ENCODE results near the gene N4BP2L2.

Gene N4BP2L2

DNA sequence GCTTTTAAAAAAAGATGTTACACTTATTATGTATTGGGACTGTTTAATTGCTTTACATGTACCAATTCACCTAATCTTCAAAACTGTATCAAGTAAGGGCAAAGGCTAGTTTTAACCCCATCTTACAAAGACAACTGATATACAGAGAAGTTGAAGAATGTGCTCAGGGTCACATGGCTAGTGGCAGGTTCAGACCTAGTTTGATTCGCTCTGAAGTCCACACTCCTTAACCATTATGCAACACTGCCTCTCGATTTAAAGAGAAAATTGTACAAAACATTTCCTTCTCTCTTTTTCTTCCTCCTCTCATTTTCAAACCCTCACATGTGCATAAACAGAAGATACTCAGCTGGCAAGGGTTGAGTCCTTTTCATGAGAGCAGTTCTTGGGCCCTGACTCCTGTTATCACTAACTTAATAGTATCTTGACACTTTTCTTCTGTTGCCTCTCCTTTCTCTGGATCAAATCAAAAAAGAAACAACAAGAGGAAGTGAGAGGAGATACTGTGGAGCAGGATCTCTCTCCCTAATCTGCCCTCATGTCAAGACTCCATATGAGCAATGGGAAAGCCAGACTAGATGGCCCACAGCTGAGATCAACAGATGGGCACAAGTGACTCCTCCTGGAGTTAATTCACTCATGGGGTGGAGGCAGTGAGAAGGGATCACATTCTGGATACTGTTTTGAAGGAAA lies 91.7 kb downstream of the N4BP2L2 start:
- TF ChIP-seq, protein P1, sequence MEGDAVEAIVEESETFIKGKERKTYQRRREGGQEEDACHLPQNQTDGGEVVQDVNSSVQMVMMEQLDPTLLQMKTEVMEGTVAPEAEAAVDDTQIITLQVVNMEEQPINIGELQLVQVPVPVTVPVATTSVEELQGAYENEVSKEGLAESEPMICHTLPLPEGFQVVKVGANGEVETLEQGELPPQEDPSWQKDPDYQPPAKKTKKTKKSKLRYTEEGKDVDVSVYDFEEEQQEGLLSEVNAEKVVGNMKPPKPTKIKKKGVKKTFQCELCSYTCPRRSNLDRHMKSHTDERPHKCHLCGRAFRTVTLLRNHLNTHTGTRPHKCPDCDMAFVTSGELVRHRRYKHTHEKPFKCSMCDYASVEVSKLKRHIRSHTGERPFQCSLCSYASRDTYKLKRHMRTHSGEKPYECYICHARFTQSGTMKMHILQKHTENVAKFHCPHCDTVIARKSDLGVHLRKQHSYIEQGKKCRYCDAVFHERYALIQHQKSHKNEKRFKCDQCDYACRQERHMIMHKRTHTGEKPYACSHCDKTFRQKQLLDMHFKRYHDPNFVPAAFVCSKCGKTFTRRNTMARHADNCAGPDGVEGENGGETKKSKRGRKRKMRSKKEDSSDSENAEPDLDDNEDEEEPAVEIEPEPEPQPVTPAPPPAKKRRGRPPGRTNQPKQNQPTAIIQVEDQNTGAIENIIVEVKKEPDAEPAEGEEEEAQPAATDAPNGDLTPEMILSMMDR (conservative IDR thresholded peaks at IDR 0.05): no peak
- TF ChIP-seq ZFX (IDR thresholded peaks at IDR 0.05): no peak
- H3K27ac ChIP-seq: no peak overlapping the region

DNA sequence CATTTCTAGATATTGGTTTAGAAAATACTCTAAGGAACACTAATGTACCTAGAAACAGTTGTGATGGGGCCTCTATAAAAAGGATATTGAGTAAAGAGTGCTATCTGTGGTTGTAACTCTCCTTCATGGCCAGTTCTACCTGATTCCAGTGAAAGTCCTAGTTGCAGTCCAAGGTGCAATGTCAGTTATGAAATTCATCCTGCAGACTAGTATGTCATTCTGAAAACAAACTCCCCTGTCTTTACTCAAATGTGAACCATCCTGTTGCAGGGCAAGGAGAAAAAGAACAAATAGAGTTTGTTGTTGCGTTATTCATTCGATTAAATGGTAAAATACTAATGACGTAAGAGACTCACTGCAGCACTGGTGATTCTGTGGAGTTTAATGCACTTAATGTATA lies 92.4 kb downstream of the N4BP2L2 start:
- TF ChIP-seq, protein P1 (conservative IDR thresholded peaks at IDR 0.05): no peak
- no peak for TF ChIP-seq ZFX (IDR thresholded peaks at IDR 0.05)
- no peak overlapping the region for H3K27ac ChIP-seq

DNA sequence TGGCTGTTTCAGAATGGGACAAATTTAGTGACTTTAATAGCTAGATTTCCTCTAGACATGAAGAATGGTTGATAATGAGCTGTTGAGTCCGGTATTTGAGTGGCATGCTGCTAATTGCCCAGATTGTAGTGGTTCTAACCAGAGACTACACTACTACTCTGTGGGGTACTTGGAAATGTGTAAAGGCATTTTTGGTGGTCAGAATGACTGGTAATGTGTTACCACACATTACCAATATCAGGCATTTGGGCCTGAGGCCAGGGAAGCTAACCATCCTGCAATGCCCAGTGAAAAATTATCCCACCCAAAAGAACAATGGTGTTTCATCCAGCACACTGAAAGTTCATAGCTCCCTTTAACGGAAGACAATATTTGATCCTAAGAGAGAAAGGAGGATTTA lies 93.1 kb downstream of the N4BP2L2 start:
- no peak for TF ChIP-seq ZFX (IDR thresholded peaks at IDR 0.05)
- TF ChIP-seq, protein P1 (conservative IDR thresholded peaks at IDR 0.05): no peak
- H3K27ac ChIP-seq: no peak overlapping the region

DNA sequence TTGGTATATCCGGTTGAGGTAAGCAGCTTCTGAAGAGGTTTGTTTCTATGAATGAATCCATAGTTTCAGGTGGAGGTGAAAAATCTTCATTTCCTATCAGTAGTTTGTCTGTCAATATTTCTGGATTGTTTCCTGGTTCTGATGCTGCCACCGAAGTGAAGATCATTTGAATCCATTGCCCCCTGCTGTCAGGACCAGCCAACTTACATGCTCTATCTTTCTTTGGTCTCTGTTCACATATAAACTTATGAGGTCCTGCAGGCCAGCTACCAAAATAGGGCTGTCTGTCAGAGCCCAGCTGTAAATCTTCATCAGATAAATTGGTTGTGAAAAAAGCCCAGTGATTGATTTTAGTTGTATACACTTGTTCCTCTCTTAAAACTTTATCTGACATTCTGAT lies 95.5 kb downstream of the N4BP2L2 start:
- H3K27ac ChIP-seq: no peak overlapping the region
- TF ChIP-seq, protein P1 (conservative IDR thresholded peaks at IDR 0.05): peak; percentile 65
- no peak for TF ChIP-seq ZFX (IDR thresholded peaks at IDR 0.05)

DNA sequence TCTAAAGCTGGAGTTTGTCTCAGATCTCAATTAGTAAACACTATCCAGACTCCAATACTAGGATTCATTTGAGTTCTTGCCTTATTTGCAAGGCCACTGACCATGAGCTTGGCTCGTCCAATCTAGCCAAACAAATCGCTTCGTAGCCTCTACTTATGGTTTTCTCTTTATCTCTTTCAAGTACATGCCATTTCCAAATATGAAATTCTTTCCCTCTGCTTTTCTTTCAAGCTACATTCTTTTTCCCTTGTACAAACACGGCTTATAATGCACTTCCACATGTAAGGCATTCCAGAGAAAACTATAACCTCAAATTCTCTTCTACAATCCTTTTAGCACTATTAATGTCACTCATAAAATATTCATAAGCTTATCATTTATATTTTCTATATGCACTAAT lies 99.7 kb downstream of the N4BP2L2 start:
- TF ChIP-seq, protein P1 (conservative IDR thresholded peaks at IDR 0.05): no peak
- TF ChIP-seq ZFX (IDR thresholded peaks at IDR 0.05): no peak
- H3K27ac ChIP-seq: no peak overlapping the region

DNA sequence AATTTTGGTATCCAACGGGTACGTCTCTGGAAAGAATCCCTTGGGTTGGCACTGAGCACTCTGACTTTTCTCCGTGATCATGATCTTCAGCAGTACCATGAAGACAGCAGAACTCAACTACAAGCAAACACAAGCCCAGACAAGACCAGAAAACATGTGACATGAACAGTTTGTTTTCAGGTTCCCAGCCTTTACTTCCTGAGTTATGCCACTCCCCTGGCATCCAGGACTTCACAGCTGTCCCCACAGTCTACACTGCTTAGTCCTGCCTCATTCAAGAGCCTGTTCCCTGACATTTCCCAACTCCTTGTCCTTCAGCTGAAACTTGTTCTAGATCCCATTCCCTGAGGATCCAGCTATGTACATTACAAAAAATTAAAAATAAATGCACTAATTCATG lies 105.7 kb downstream of the N4BP2L2 start:
- no peak overlapping the region for H3K27ac ChIP-seq
- TF ChIP-seq, protein P1 (conservative IDR thresholded peaks at IDR 0.05): no peak
- no peak for TF ChIP-seq ZFX (IDR thresholded peaks at IDR 0.05)

DNA sequence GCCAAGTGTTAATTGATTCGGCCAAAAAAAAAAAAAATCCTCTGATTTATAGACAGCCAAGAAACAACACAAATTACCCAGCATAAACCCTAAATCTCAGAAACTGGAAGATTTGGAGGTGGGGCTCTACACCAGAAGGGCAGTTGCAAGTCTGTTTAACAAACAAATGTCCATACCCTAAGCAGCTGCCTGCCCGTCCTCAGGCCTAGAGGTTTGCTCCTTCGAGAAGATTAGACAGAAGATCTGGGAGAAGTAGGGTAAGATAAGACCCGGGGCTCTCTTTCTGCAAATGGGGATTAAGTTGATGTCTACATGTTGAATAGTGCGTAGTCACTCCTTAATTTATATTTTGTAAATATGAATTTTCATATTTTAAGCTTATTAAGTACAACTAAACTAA lies 107.2 kb downstream of the N4BP2L2 start:
- no peak overlapping the region for H3K27ac ChIP-seq
- TF ChIP-seq ZFX (IDR thresholded peaks at IDR 0.05): no peak
- TF ChIP-seq, protein P1 (conservative IDR thresholded peaks at IDR 0.05): no peak
